Nephron (organoid): ENCODE measurements around the gene PRELID2.
A peak's percentile ranks its signal among the peaks of the same experiment; 100 is the strongest.

Experiments used
- H3K27ac Mint-ChIP-seq, 3 experiments: 2 replicates each; pipeline ENCODE4 v1.8.0; 2020; ENCODE audit warnings: mixed read lengths in 3 of 3, mild to moderate bottlenecking in 2 of 3, moderate library complexity in 1 of 3
- H3K27me3 Mint-ChIP-seq: 2 replicates; pipeline ENCODE4 v1.8.0; 2021; ENCODE audit warnings: low read depth, mild to moderate bottlenecking, moderate library complexity, mixed read lengths
- H3K36me3 Mint-ChIP-seq: 2 replicates; pipeline ENCODE4 v1.8.0; 2020; ENCODE audit warnings: low read depth, mixed read lengths
- H3K4me1 Mint-ChIP-seq: 2 replicates; pipeline ENCODE4 v1.8.0; 2020; ENCODE audit warnings: mixed read lengths
- H3K4me3 Mint-ChIP-seq, 3 experiments: 2 replicates each; pipeline ENCODE4 v1.8.0; 2020; ENCODE audit warnings: mild to moderate bottlenecking in 3 of 3, mixed read lengths in 3 of 3, moderate library complexity in 2 of 3
- H3K9me3 Mint-ChIP-seq: 2 replicates; pipeline ENCODE4 v1.8.0; 2020; ENCODE audit warnings: mixed read lengths
- CTCF ChIP-seq, 3 experiments: fragments of 200-600 bp; sonication (generic); IDR thresholded peaks; one replicate each; pipeline ENCODE4 v1.5.0; 2021; ENCODE audit warnings: antibody characterized with exemption in 3 of 3; ENCODE audit not compliant: unreplicated experiment in 3 of 3

The PRELID2 gene

GRCh38 chr5:145761254-145761653, 73.9 kb downstream of the PRELID2 start:
- H3K27me3 Mint-ChIP-seq, result no peaks in the 10 kb centered on the region
- no peak overlapping the region for H3K4me3 Mint-ChIP-seq
- TF ChIP-seq CTCF (IDR thresholded peaks at IDR 0.05; ENCODE audit: unreplicated experiment in 3 of 3), result no peak
- no peaks in the 10 kb centered on the region for H3K4me1 Mint-ChIP-seq
- H3K9me3 Mint-ChIP-seq, result no peaks in the 10 kb centered on the region
- H3K36me3 Mint-ChIP-seq, result peaks cover 7% of the 10 kb centered on the region
- no peak overlapping the region for H3K27ac Mint-ChIP-seq

- Mint-ChIP-seq H3K36me3 (peaks cover 4% of the 10 kb centered on the region), H3K4me3 (no peak overlapping the region), H3K9me3 (no peaks in the 10 kb centered on the region), H3K27me3 (no peaks in the 10 kb centered on the region), H3K4me1 (no peaks in the 10 kb centered on the region), H3K27ac (no peak overlapping the region)
- no peak for TF ChIP-seq CTCF (IDR thresholded peaks at IDR 0.05; ENCODE audit: unreplicated experiment in 3 of 3)
Observed at GRCh38 chr5:145760660-145761059, 74.5 kb downstream of the PRELID2 start.

GRCh38 chr5:145752947-145753346, 82.2 kb downstream of the PRELID2 start:
- Mint-ChIP-seq H3K27me3 (no peaks in the 10 kb centered on the region), H3K4me1 (peaks cover 15% of the 10 kb centered on the region), H3K9me3 (peaks cover 21% of the 10 kb centered on the region), H3K27ac (peak overlapping the region in 1 of 3 experiments; percentile 57), H3K36me3 (peaks cover 15% of the 10 kb centered on the region), H3K4me3 (no peak overlapping the region)
- no peak for TF ChIP-seq CTCF (IDR thresholded peaks at IDR 0.05; ENCODE audit: unreplicated experiment in 3 of 3)

GRCh38 chr5:145752534-145752933, 82.6 kb downstream of the PRELID2 start:
- Mint-ChIP-seq H3K27me3 (no peaks in the 10 kb centered on the region), H3K4me3 (no peak overlapping the region), H3K27ac (peak overlapping the region in 1 of 3 experiments; percentile 57), H3K9me3 (peaks cover 25% of the 10 kb centered on the region), H3K4me1 (peaks cover 15% of the 10 kb centered on the region), H3K36me3 (peaks cover 20% of the 10 kb centered on the region)
- no peak for TF ChIP-seq CTCF (IDR thresholded peaks at IDR 0.05; ENCODE audit: unreplicated experiment in 3 of 3)

- Mint-ChIP-seq H3K4me3 (no peak overlapping the region), H3K27ac (no peak overlapping the region), H3K36me3 (peaks cover 20% of the 10 kb centered on the region), H3K27me3 (no peaks in the 10 kb centered on the region), H3K9me3 (peaks cover 25% of the 10 kb centered on the region), H3K4me1 (peaks cover 15% of the 10 kb centered on the region)
- no peak for TF ChIP-seq CTCF (IDR thresholded peaks at IDR 0.05; ENCODE audit: unreplicated experiment in 3 of 3)
Observed at GRCh38 chr5:145750199-145750598, 84.9 kb downstream of the PRELID2 start.

- Mint-ChIP-seq H3K36me3 (peaks cover 26% of the 10 kb centered on the region), H3K27me3 (no peaks in the 10 kb centered on the region), H3K4me1 (no peaks in the 10 kb centered on the region), H3K4me3 (no peak overlapping the region), H3K27ac (no peak overlapping the region), H3K9me3 (peaks cover 21% of the 10 kb centered on the region)
- no peak for TF ChIP-seq CTCF (IDR thresholded peaks at IDR 0.05; ENCODE audit: unreplicated experiment in 3 of 3)
Observed at GRCh38 chr5:145743396-145744061, 91.6 kb downstream of the PRELID2 start.
